Heart left ventricle (tissue), 16 donors: ENCODE results near the gene CCDC88B. TPM values are rescaled to one million over a fixed set of nuclear protein-coding genes. Genes with fewer than 3 reads are reported as not detected.

Experiments used
- ATAC-seq, 4 donors: fragments of 200-7000 bp; cut with Tn5 transposase; one replicate each; pipeline ENCODE4 v1.9.1; 2020 to 2022; ENCODE audit warnings: moderate library complexity in 4 of 4, mild to moderate bottlenecking in 3 of 4, moderate number of reproducible peaks in 1 of 4
- DNase-seq, 5 donors: peaks; one replicate each; pipeline ENCODE4 v3.0.0-alpha.2; 2020
- H3K27ac ChIP-seq, 12 donors: fragments of 200-600 bp; sonication (generic) in 4 of 12; one replicate each; pipeline versions ENCODE4 v1.5.0 to v1.8.0; 2016 to 2022; ENCODE audit warnings: mild to moderate bottlenecking in 2 of 12
- H3K27me3 ChIP-seq, 9 donors: fragments of 200-600 bp; sonication (generic) in 2 of 9; one replicate each; pipeline versions ENCODE4 v1.5.1 to v1.8.0; 2016 to 2022; ENCODE audit warnings: mild to moderate bottlenecking in 3 of 9
- H3K36me3 ChIP-seq, 9 donors: fragments of 200-600 bp; sonication (generic) in 2 of 9; one replicate each; pipeline versions ENCODE4 v1.5.0 to v1.8.0; 2018 to 2022; ENCODE audit warnings: mild to moderate bottlenecking in 2 of 9
- H3K4me1 ChIP-seq, 12 donors: fragments of 200-600 bp; sonication (generic) in 4 of 12; one replicate each; pipeline versions ENCODE4 v1.5.0 to v1.8.0; 2016 to 2022; ENCODE audit warnings: mild to moderate bottlenecking in 3 of 12
- H3K4me3 ChIP-seq, 12 donors: fragments of 200-600 bp; sonication (generic) in 4 of 12; one replicate each; pipeline versions ENCODE4 v1.5.0 to v1.8.0; 2017 to 2022; ENCODE audit warnings: mild to moderate bottlenecking in 9 of 12, moderate library complexity in 4 of 12
- H3K9me3 ChIP-seq, 12 donors: fragments of 200-600 bp; sonication (generic) in 4 of 12; one replicate each; pipeline versions ENCODE4 v1.5.0 to v1.8.0; 2016 to 2022; ENCODE audit warnings: mild to moderate bottlenecking in 1 of 12
- POLR2A ChIP-seq, 2 donors: fragments of 450-650 bp; IDR thresholded peaks; one replicate each; pipeline ENCODE4 v1.6.1; 2017; ENCODE audit warnings: antibody characterized with exemption in 2 of 2, mild to moderate bottlenecking in 2 of 2, moderate library complexity in 2 of 2
- WGBS, 4 donors: extraction: QIAGEN DNeasy Blood & Tissue Kit in 2 of 4; methylation state at CpG; one replicate each; pipeline versions ENCODE4 v1.1.5 to v1.1.7; 2013 to 2018; 5-methylcytosine and 5-hydroxymethylcytosine counted together
- intact Hi-C, 10 donors: fragments of 100-400 bp; cut with DNase I; formaldehyde crosslinking; loops; one replicate each; pipeline versions ENCODE4 v1.11.1 to v1.14.2; 2022
- polyA plus RNA-seq, 2 donors: library from polyadenylated mRNA; stranded (reverse); fragments of 200-250 nt; gene quantifications; one replicate each; pipeline ENCODE4 v1.2.3, GENCODE V29; 2013
- total RNA-seq, 9 donors: library from RNA; depleted of rRNA in 2 of 9; stranded (reverse); fragments of >200 nt in 2 of 9; fragmentation: NEBNext Ultra II Directional in 3 of 9; extraction: Animal tissue kit (Norgen Biotek cat#: 25700) in 3 of 9; gene quantifications; one replicate each; pipeline versions ENCODE4 v1.1.0 to v1.2.4, GENCODE V29; 2016 to 2023
- TF ChIP-seq, protein P1 (sequence below), 12 donors: fragments of 200-600 bp; sonication (generic) in 4 of 12; IDR thresholded peaks; one replicate each; pipeline versions ENCODE4 v1.5.0 to v1.8.0; 2018 to 2022; ENCODE audit warnings: antibody characterized with exemption in 12 of 12, mild to moderate bottlenecking in 5 of 12
- donor health status: ischemic (EF 13 %, LVEDD 7.1; RV severe dilation, severe dysfunction).
- donor health status: healthy with polysubstance abuse.
- donor health status: DM: no; HTN: yes; CAD: no.
- donor health status: DM: no; HTN: no; CAD: no.
- donor health status: ischemic (EF 25% LVEDD 6.9; RV normal size, moderate dysfunction).
- donor health status: ischemic (EF 25% LVEDD 5.7; RV mildly dilated, moderate dysfunction).
- donor health status: healthy.
- donor health status: DM: yes; HTN: yes; CAD: no.
- donor health status: ischemic (EF 35%, LVEDD 5.7; RV mildly dilated, moderate dysfunction).
- donor health status: nonischemic (EF 11% LVEDD 7.7; RV severe dilation, severe dysfunction).
- donor health status: DM: yes; HTN: yes; CAD: no.
- donor health status: PGD.
- donor health status: ischemic (EF 29% LVEDD 5.4; RV normal size, mild dysfunction).
- donor health status: nonischemic (EF 23%, LVEDD 6.1; RV moderate dilation, normal function).

CCDC88B gene
- total and polyA plus RNA-seq, 11 donors: 4.1 to 24.0 (median 8.1) TPM

GRCh38 chr11:64304032-64304315 is 36.0 kb upstream of the CCDC88B start:
- no peak for DNase-seq
- H3K27me3 ChIP-seq: peaks cover 0 to 22% (median 6%) of the 10 kb centered on the region in 9 donors
- intact Hi-C loops: loop anchor here in 9 of 10 donors (1.0 to 10.0 kb wide), 11 partner anchors 19 to 329 kb away; partner anchors contain the start of genes PLCB3 (in 2 of the 9), PPP1R14B (in 2 of the 9), COX8A (in 1 of the 9) and FKBP2 (in 1 of the 9)
- H3K4me1 ChIP-seq: peaks cover 4 to 53% (median 37%) of the 10 kb centered on the region in 12 donors
- 13 to 90% (median 53%) methylated on average over 2 to 5 of the region's 5 CpGs for WGBS, 4 donors
- ATAC-seq: no peak
- H3K27ac ChIP-seq: peak overlapping the region in 11 of 12 donors; percentile 90 to 98 (median 97)
- H3K4me3 ChIP-seq: peak overlapping the region in 9 of 12 donors; percentile 62 to 93 (median 77)
- H3K36me3 ChIP-seq: peaks cover 0 to 11% (median 4%) of the 10 kb centered on the region in 9 donors
- no peaks in the 10 kb centered on the region for H3K9me3 ChIP-seq
- TF ChIP-seq POLR2A (IDR thresholded peaks at IDR 0.05): no peak

DNA sequence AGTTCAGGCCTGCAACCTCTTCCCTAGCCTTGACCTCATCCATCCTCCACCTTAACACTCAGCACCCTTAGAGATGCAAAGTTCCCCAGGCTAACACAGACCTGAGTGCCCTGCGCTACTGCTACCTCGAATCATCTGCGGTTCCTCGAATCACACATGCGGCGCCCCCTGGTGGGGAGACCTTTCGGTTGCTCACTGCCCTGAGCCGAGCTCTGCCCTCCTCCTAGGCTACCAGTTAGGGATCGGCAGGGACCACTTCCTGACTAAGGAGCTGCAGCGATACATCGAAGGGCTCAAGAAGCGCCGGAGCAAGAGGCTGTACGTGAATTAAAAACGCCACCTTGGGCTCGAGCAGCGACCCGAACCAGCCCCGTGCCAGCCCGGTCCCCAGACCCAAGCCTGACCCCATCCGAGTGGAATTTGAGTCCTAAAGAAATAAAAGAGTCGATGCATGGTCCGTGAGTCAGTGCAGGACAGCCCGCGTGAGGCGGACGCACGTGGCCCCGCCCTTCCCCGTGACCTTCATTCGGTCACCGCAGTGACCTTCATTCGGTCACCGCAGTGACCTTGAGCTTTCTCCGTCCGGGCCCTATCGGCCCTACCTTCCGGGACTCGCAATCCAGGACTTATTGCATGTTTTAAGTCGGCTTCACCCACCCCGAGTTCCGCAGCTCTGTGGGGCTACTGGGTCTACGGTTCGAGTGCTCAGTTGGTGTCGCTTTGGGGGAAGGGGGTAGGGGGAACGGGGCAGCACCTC is 35.5 kb upstream of the CCDC88B start:
- TF ChIP-seq, protein P1, sequence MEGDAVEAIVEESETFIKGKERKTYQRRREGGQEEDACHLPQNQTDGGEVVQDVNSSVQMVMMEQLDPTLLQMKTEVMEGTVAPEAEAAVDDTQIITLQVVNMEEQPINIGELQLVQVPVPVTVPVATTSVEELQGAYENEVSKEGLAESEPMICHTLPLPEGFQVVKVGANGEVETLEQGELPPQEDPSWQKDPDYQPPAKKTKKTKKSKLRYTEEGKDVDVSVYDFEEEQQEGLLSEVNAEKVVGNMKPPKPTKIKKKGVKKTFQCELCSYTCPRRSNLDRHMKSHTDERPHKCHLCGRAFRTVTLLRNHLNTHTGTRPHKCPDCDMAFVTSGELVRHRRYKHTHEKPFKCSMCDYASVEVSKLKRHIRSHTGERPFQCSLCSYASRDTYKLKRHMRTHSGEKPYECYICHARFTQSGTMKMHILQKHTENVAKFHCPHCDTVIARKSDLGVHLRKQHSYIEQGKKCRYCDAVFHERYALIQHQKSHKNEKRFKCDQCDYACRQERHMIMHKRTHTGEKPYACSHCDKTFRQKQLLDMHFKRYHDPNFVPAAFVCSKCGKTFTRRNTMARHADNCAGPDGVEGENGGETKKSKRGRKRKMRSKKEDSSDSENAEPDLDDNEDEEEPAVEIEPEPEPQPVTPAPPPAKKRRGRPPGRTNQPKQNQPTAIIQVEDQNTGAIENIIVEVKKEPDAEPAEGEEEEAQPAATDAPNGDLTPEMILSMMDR (IDR thresholded peaks at IDR 0.05): peak; percentile 81 to 94 (median 89)
- TF ChIP-seq POLR2A (IDR thresholded peaks at IDR 0.05): no peak
- Histone ChIP-seq H3K36me3 (peaks cover 0 to 11% (median 7%) of the 10 kb centered on the region in 9 donors), H3K9me3 (no peaks in the 10 kb centered on the region), H3K4me1 (peaks cover 2 to 47% (median 33%) of the 10 kb centered on the region in 12 donors), H3K27me3 (peaks cover 0 to 17% (median 6%) of the 10 kb centered on the region in 9 donors), H3K4me3 (peak overlapping the region; percentile 23 to 93 (median 76)), H3K27ac (peak overlapping the region; percentile 90 to 98 (median 97))
- peak; percentile 38 to 67 (median 54) for ATAC-seq
- intact Hi-C loops: loop anchor here in 9 of 10 donors (1.0 to 10.0 kb wide), 12 partner anchors 19 to 330 kb away; partner anchors contain the start of genes PLCB3 (in 2 of the 9), PPP1R14B (in 2 of the 9), COX8A (in 1 of the 9) and FKBP2 (in 1 of the 9)
- WGBS, 4 donors: 0 to 1% (median 1%) methylated on average over 37 to 46 of the region's 46 CpGs
- DNase-seq: peak; percentile 91 to 96 (median 94)

- TF ChIP-seq, protein P1 (IDR thresholded peaks at IDR 0.05): no peak
- peak; percentile 69 to 74 for TF ChIP-seq POLR2A (IDR thresholded peaks at IDR 0.05)
- peaks cover 0 to 10% (median under 1%) of the 10 kb centered on the region in 9 donors for H3K27me3 ChIP-seq
- ATAC-seq: peak; percentile 83 to 90 (median 90)
- H3K27ac ChIP-seq: peak within 1 kb of the TSS; percentile 90 to 98 (median 97)
- intact Hi-C loops: loop anchor here in 5 of 10 donors (1.0 to 10.0 kb wide), 7 partner anchors 34 to 330 kb away; partner anchors contain the start of genes PPP1R14B (in 2 of the 5), COX8A (in 1 of the 5), FKBP2 (in 1 of the 5) and PLCB3 (in 1 of the 5)
- H3K4me1 ChIP-seq: peaks cover 0 to 41% (median 29%) of the 10 kb centered on the region in 12 donors
- DNase-seq: peak; percentile 100
- peak within 1 kb of the TSS; percentile 62 to 93 (median 80) for H3K4me3 ChIP-seq
- H3K9me3 ChIP-seq: no peaks in the 10 kb centered on the region
- H3K36me3 ChIP-seq: peaks cover 0 to 11% (median 7%) of the 10 kb centered on the region in 9 donors
- WGBS, 4 donors: 0 to 1% (median 1%) methylated on average over 15 to 81 of the region's 81 CpGs
These were observed 34.8 kb upstream of the CCDC88B start, which contains the start of gene ESRRA for GRCh38 chr11:64305075-64305690. Gene ESRRA, plus strand, starts transcription at chr11:64305524. Its CDS starts 1,656 bp downstream, at chr11:64307180.
